ENCODE data around the gene NEK4. TPM values are rescaled to one million over a fixed set of nuclear protein-coding genes. Genes with fewer than 3 reads are reported as not detected.

The NEK4 gene
- polyA plus RNA-seq, 1 donor (not counting 4 experiments of a cell fraction or from before 2014, with no cell fraction given), result 13.6 TPM

DNA sequence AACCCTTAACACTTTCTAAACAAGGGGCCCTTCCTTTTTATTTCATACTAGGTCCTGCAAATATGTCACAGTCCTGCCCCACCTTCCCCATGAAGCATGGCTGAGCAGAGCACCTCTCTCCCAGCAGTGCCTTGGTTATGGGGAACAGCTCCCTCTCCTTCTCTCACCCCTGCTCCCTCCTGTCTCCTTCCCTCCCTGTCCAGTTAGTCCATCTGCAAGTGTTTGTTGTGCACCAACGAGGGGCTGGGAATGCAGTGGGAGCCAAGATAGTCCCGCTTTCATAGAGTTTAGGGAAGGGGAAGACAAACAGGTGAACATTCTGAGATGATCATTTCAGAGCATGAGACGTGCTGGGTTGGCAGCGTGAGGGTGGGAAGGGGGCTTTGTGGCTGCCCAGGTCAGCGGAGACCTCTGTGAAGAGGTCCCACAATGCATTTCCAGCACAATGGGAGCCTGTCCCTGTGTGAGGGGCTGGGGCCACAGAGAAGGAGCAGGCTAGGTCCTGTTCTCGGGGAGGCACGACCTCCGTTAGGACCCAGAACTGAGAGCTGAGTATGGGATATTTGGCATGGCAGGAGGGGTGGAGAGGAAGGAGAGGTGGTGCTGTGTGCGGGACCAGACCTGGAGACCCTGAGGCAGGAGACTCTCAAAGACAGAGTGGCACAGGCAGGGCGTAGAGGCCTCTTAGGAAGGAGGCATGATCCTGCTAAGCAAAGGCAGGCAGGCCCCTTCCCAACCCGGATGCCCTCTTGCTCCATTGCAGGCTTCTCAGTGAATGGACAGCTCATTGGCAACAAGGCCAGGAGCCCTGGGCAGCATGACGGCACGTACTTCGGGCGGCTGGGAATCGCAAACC lies 18.4 kb upstream of the NEK4 start:
- Histone ChIP-seq H3K9me1 (ENCODE audit: control insufficient read depth, extremely low read depth, insufficient read depth, low read length) (no peaks in the 10 kb centered on the region), H3K79me2 (ENCODE audit: control insufficient read depth, insufficient read depth, low read length) (no peaks in the 10 kb centered on the region), H3K27me3 (ENCODE audit: control insufficient read depth, extremely low read depth, insufficient read depth, low read length) (peaks cover 13% of the 10 kb centered on the region), H4K20me1 (ENCODE audit: control insufficient read depth, extremely low read depth, insufficient read depth, low read length) (no peaks in the 10 kb centered on the region), H3K9ac (ENCODE audit: control insufficient read depth, extremely low read depth, insufficient read depth, low read length) (no peak overlapping the region), H3K27ac (ENCODE audit: control insufficient read depth, insufficient read depth, low read length) (no peak overlapping the region), H3K4me2 (ENCODE audit: control insufficient read depth, extremely low read depth, insufficient read depth, low read depth, low read length) (no peak overlapping the region), H3K9me3 (ENCODE audit: control insufficient read depth, low read depth, low read length) (no peaks in the 10 kb centered on the region), H3K36me3 (ENCODE audit: control insufficient read depth in 2 of 2, extremely low read depth in 1 of 2, insufficient read depth in 2 of 2, low read length in 2 of 2) (no peaks in the 10 kb centered on the region), H3K4me1 (ENCODE audit: control insufficient read depth, extremely low read depth, insufficient read depth, low read length) (no peaks in the 10 kb centered on the region), H3K4me3 (ENCODE audit: control insufficient read depth in 2 of 3, extremely low read depth in 1 of 3, insufficient read depth in 2 of 3, low read depth in 1 of 3, low read length in 3 of 3) (no peak overlapping the region), H2AFZ (ENCODE audit: control insufficient read depth, low read length) (no peak overlapping the region)
- DNase-seq (ENCODE audit: low read depth, low spot score) (no peak), FAIRE-seq (no peak)
- dilution Hi-C loops (cut with MboI; ENCODE audit: extremely low pct_ligation_motif_present, low sequenced_read_pairs), result no loop called here
- TF ChIP-seq, protein P1, sequence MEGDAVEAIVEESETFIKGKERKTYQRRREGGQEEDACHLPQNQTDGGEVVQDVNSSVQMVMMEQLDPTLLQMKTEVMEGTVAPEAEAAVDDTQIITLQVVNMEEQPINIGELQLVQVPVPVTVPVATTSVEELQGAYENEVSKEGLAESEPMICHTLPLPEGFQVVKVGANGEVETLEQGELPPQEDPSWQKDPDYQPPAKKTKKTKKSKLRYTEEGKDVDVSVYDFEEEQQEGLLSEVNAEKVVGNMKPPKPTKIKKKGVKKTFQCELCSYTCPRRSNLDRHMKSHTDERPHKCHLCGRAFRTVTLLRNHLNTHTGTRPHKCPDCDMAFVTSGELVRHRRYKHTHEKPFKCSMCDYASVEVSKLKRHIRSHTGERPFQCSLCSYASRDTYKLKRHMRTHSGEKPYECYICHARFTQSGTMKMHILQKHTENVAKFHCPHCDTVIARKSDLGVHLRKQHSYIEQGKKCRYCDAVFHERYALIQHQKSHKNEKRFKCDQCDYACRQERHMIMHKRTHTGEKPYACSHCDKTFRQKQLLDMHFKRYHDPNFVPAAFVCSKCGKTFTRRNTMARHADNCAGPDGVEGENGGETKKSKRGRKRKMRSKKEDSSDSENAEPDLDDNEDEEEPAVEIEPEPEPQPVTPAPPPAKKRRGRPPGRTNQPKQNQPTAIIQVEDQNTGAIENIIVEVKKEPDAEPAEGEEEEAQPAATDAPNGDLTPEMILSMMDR (optimal IDR thresholded peaks at IDR 0.05 in 1 of 3, IDR thresholded peaks at IDR 0.05 in 1 of 3, conservative IDR thresholded peaks at IDR 0.05 in 1 of 3; ENCODE audit: extremely low read depth in 1 of 3, insufficient read depth in 2 of 3, low read length in 3 of 3), result no peak
- no peak for TF ChIP-seq EZH2 (IDR thresholded peaks at IDR 0.05; ENCODE audit: low read length)

DNA sequence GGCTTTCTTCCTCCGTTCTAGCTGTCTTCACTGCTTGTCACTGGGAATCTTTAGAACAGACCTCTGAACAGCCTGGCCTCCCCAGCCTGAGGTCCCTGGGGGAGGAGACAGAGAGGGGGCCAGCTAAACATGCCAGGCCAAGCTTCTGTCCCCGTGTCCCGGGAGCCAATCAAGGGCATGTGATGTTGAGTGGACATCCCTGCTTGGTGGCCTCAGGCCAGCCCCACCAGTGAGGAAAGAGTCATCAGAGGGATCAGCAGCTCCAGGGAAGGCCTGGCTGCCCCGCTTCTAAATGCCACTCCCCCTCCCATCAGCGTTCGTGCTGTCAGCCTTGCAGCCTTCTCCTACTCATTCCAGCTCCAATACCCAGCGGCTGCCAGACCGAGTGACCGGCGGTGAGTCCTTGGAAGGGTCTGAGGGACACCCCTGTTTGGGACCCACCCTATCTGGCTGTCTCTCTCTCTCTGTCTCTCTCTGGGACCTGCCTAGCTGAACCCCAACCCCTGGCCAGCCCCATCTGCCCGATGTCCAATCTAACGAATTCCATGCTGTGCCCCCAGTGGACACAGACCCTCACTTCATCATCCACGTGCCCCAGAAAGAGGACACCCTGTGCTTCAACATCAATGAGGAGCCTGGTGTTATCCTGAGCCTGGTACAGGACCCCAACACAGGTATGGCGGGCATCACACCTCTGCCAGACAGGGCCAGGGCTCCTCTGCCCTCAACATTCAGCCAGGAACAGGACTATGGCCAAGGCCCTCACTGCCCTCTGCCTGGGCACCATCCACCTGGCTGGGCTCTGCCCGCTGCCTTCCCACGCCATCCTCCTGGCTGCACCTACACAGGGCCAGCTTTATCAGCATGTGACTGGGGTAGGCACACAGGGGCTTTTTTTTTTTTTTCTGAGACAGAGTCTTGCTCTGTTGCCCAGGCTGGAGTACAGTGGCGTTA lies 17.2 kb upstream of the NEK4 start:
- Histone ChIP-seq H3K4me3 (ENCODE audit: control insufficient read depth in 2 of 3, extremely low read depth in 1 of 3, insufficient read depth in 2 of 3, low read depth in 1 of 3, low read length in 3 of 3) (no peak overlapping the region), H3K9me3 (ENCODE audit: control insufficient read depth, low read depth, low read length) (no peaks in the 10 kb centered on the region), H2AFZ (ENCODE audit: control insufficient read depth, low read length) (no peak overlapping the region), H3K9ac (ENCODE audit: control insufficient read depth, extremely low read depth, insufficient read depth, low read length) (no peak overlapping the region), H4K20me1 (ENCODE audit: control insufficient read depth, extremely low read depth, insufficient read depth, low read length) (no peaks in the 10 kb centered on the region), H3K9me1 (ENCODE audit: control insufficient read depth, extremely low read depth, insufficient read depth, low read length) (no peaks in the 10 kb centered on the region), H3K36me3 (ENCODE audit: control insufficient read depth in 2 of 2, extremely low read depth in 1 of 2, insufficient read depth in 2 of 2, low read length in 2 of 2) (no peaks in the 10 kb centered on the region), H3K4me2 (ENCODE audit: control insufficient read depth, extremely low read depth, insufficient read depth, low read depth, low read length) (no peak overlapping the region), H3K27ac (ENCODE audit: control insufficient read depth, insufficient read depth, low read length) (no peak overlapping the region), H3K4me1 (ENCODE audit: control insufficient read depth, extremely low read depth, insufficient read depth, low read length) (no peaks in the 10 kb centered on the region), H3K27me3 (ENCODE audit: control insufficient read depth, extremely low read depth, insufficient read depth, low read length) (peaks cover 19% of the 10 kb centered on the region), H3K79me2 (ENCODE audit: control insufficient read depth, insufficient read depth, low read length) (no peaks in the 10 kb centered on the region)
- no peak for TF ChIP-seq EZH2 (IDR thresholded peaks at IDR 0.05; ENCODE audit: low read length)
- TF ChIP-seq, protein P1 (optimal IDR thresholded peaks at IDR 0.05 in 1 of 3, IDR thresholded peaks at IDR 0.05 in 1 of 3, conservative IDR thresholded peaks at IDR 0.05 in 1 of 3; ENCODE audit: extremely low read depth in 1 of 3, insufficient read depth in 2 of 3, low read length in 3 of 3), result no peak
- DNase-seq (ENCODE audit: low read depth, low spot score), result no peak
- dilution Hi-C loops (cut with MboI; ENCODE audit: extremely low pct_ligation_motif_present, low sequenced_read_pairs), result no loop called here
- FAIRE-seq, result no peak
